Thymus (tissue), 11 donors: Measurements from ENCODE around the gene LCN2. TPM values are rescaled to one million over a fixed set of nuclear protein-coding genes. Genes with fewer than 3 reads are reported as not detected.
"Not testable (repeated sequence)": the region's sequence is repeated elsewhere in the genome, so short reads cannot be mapped to it uniquely, and the experiment has no call there.

ENCODE experiments used
- DNase-seq, 9 donors: peaks; one replicate each; pipeline ENCODE4 v3.0.0-alpha.2; 2013; ENCODE audit warnings: low spot score in 9 of 9, low read depth in 6 of 9, missing footprints in 1 of 9
- H3K27ac ChIP-seq, 2 donors: one replicate each; pipeline ENCODE4 v1.5.1; 2013; ENCODE audit warnings: control low read depth in 1 of 2, low read depth in 1 of 2, low read length in 1 of 2, mild to moderate bottlenecking in 1 of 2, moderate library complexity in 1 of 2
- H3K27me3 ChIP-seq, 2 donors: one replicate each; pipeline ENCODE4 v1.5.1; 2013; ENCODE audit warnings: low read length in 1 of 2; ENCODE audit not compliant: control insufficient read depth in 2 of 2, insufficient read depth in 1 of 2
- H3K36me3 ChIP-seq, 2 donors: one replicate each; pipeline ENCODE4 v1.5.1; 2013; ENCODE audit warnings: low read length in 1 of 2, mild to moderate bottlenecking in 1 of 2, moderate library complexity in 1 of 2; ENCODE audit not compliant: control insufficient read depth in 2 of 2, insufficient read depth in 2 of 2
- H3K4me1 ChIP-seq, 2 donors: one replicate each; pipeline ENCODE4 v1.5.1; 2013; ENCODE audit warnings: low read length in 2 of 2; ENCODE audit not compliant: control insufficient read depth in 2 of 2, insufficient read depth in 2 of 2
- H3K4me3 ChIP-seq, 2 donors: one replicate each; pipeline ENCODE4 v1.5.1; 2013; ENCODE audit warnings: low read length in 2 of 2, control low read depth in 1 of 2, mild to moderate bottlenecking in 1 of 2
- H3K9me3 ChIP-seq, 2 donors: one replicate each; pipeline ENCODE4 v1.5.1; 2013; ENCODE audit warnings: low read length in 1 of 2, mild to moderate bottlenecking in 1 of 2; ENCODE audit not compliant: control insufficient read depth in 2 of 2, insufficient read depth in 1 of 2
- WGBS: extraction: QIAGEN DNeasy Blood & Tissue Kit; methylation state at CpG from one replicate; pipeline ENCODE4 v1.1.7; 2013; 5-methylcytosine and 5-hydroxymethylcytosine counted together
- polyA plus RNA-seq: library from polyadenylated mRNA; stranded (reverse); fragments of 200-250 nt; gene quantifications from one replicate; pipeline ENCODE4 v1.2.3, GENCODE V29; 2013
- total RNA-seq: library from RNA; stranded (reverse); fragments of 120-200 nt; gene quantifications from one replicate; pipeline ENCODE4 v1.2.4, GENCODE V29; 2013
- donor health status: healthy.

The LCN2 gene
- total and polyA plus RNA-seq, 2 donors: 3.4 to 31.9 TPM

GRCh38 chr9:128169492-128169891, 20.2 kb downstream of the LCN2 start:
- Histone ChIP-seq H3K4me1 (no peaks in the 10 kb centered on the region), H3K4me3 (no peak overlapping the region), H3K36me3 (peaks cover 50 to 56% of the 10 kb centered on the region in 2 donors), H3K27ac (no peak overlapping the region), H3K9me3 (no peaks in the 10 kb centered on the region), H3K27me3 (no peaks in the 10 kb centered on the region)
- 99% methylated on average over 8 of the region's 8 CpGs for WGBS
- DNase-seq: no peak

GRCh38 chr9:128169925-128170324, 20.7 kb downstream of the LCN2 start:
- no peaks in the 10 kb centered on the region for H3K4me1 ChIP-seq
- peaks cover 45 to 56% of the 10 kb centered on the region in 2 donors for H3K36me3 ChIP-seq
- H3K4me3 ChIP-seq: no peak overlapping the region
- H3K27me3 ChIP-seq: no peaks in the 10 kb centered on the region
- DNase-seq: no peak
- no peak overlapping the region for H3K27ac ChIP-seq
- 97% methylated on average over 8 of the region's 8 CpGs for WGBS
- no peaks in the 10 kb centered on the region for H3K9me3 ChIP-seq

- Histone ChIP-seq H3K27ac (no peak overlapping the region), H3K27me3 (no peaks in the 10 kb centered on the region), H3K36me3 (peaks cover 52 to 61% of the 10 kb centered on the region in 2 donors), H3K4me3 (no peak overlapping the region), H3K9me3 (peaks cover 1 to 14% of the 10 kb centered on the region in 2 donors), H3K4me1 (no peaks in the 10 kb centered on the region)
- no peak for DNase-seq
- WGBS: 88% methylated on average over 4 of the region's 4 CpGs
Measured at GRCh38 chr9:128174062-128174461, 24.8 kb downstream of the LCN2 start.

- Histone ChIP-seq H3K4me3 (no peak overlapping the region), H3K4me1 (no peaks in the 10 kb centered on the region), H3K27me3 (no peaks in the 10 kb centered on the region), H3K36me3 (peaks cover 53 to 60% of the 10 kb centered on the region in 2 donors), H3K27ac (no peak overlapping the region), H3K9me3 (peaks cover 6 to 22% of the 10 kb centered on the region in 2 donors)
- DNase-seq: no peak
- whole genome bisulfite sequencing: 98% methylated on average over 8 of the region's 8 CpGs
Measured at GRCh38 chr9:128175102-128175563, 25.9 kb downstream of the LCN2 start.

GRCh38 chr9:128175726-128176125, 26.5 kb downstream of the LCN2 start:
- Histone ChIP-seq H3K4me1 (no peaks in the 10 kb centered on the region), H3K9me3 (peaks cover 6 to 28% of the 10 kb centered on the region in 2 donors), H3K4me3 (no peak overlapping the region), H3K36me3 (peaks cover 59 to 66% of the 10 kb centered on the region in 2 donors), H3K27me3 (no peaks in the 10 kb centered on the region), H3K27ac (no peak overlapping the region)
- DNase-seq: no peak
- WGBS: 95% methylated on average over 2 of the region's 2 CpGs

DNA sequence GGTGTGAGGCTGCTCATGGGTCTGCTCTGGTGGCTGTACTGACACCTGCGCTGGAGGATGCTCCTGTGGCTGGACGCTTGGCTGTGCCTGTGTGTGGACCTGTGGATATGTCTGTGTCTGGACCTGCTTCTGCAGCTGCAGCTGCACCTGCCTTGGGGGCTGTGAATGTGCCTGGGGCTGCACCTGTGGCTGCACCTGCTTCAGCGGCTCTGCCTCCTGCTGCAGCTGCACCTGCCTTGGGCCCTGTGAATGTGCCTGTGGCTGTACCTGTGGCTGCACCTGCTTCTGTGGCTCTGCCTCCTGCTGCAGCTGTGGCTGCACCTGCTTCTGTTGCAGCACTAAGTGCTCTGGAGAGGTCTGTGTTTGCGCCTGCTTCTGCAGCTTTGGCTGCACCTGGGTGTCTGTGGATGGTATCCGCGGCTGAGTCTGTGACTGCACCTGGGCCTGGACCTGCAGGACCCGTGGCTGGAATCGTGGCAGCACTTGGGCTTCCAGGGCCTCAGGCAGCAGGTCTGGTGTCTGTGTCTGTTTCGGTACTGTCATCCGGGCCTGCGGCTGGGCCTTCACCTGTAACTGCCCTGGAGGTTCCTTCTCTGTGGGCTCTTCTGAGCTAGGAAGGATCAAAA, 29.7 kb downstream of the LCN2 start:
- Histone ChIP-seq H3K4me3 (no peak overlapping the region), H3K9me3 (peaks cover 6 to 29% of the 10 kb centered on the region in 2 donors), H3K4me1 (no peaks in the 10 kb centered on the region), H3K36me3 (peaks cover 76 to 81% of the 10 kb centered on the region in 2 donors), H3K27me3 (no peaks in the 10 kb centered on the region), H3K27ac (no peak overlapping the region)
- WGBS: 98% methylated on average over 11 of the region's 11 CpGs
- no peak for DNase-seq

- DNase-seq: no peak
- H3K36me3 ChIP-seq: peaks cover 73 to 76% of the 10 kb centered on the region in 2 donors
- no peaks in the 10 kb centered on the region for H3K27me3 ChIP-seq
- no peak overlapping the region for H3K27ac ChIP-seq
- over 99% methylated on average over 8 of the region's 8 CpGs for WGBS
- no peak overlapping the region for H3K4me3 ChIP-seq
- H3K9me3 ChIP-seq: peaks cover 6 to 29% of the 10 kb centered on the region in 2 donors
- no peaks in the 10 kb centered on the region for H3K4me1 ChIP-seq
Measured at GRCh38 chr9:128180001-128180400, 30.7 kb downstream of the LCN2 start.

GRCh38 chr9:128180447-128180846, 31.2 kb downstream of the LCN2 start:
- Histone ChIP-seq H3K36me3 (peaks cover 76% of the 10 kb centered on the region in 2 donors), H3K4me1 (no peaks in the 10 kb centered on the region), H3K9me3 (peaks cover 6 to 29% of the 10 kb centered on the region in 2 donors), H3K4me3 (no peak overlapping the region), H3K27me3 (no peaks in the 10 kb centered on the region), H3K27ac (no peak overlapping the region)
- 98% methylated on average over 8 of the region's 8 CpGs for WGBS
- DNase-seq: no peak

DNA sequence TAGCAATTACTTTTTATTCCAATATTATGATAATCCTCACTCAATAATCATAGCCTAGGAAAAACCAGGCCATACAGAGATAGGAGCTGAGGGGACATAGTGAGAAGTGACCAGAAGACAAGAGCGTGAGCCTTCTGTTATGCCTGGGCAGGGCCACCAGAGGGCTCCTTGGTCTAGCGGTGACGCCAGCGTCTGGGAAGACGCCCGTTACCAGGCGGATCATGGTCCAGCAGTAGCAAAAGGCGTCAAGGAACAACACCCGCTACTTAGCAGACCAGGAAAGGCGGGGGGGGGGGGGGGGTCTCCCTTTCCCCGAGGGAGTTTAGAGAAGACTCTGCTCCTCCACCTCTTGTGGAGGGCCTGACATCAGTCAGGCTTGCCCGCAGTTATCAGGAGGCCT, 32.2 kb downstream of the LCN2 start:
- not testable (repeated sequence) for H3K4me1 ChIP-seq, DNase-seq, H3K27me3 ChIP-seq, H3K27ac ChIP-seq, H3K4me3 ChIP-seq
- 78% methylated on average over 12 of the region's 12 CpGs for WGBS
- peaks cover 74 to 76% of the 10 kb centered on the region in 2 donors for H3K36me3 ChIP-seq
- H3K9me3 ChIP-seq: peaks cover 6 to 29% of the 10 kb centered on the region in 2 donors
